ENCODE measurements around the gene CD163.
"Not testable (repeated sequence)": the region's sequence is repeated elsewhere in the genome, so short reads cannot be mapped to it uniquely, and the experiment has no call there.

Gene CD163

GRCh38 chr12:7503686-7504415, at the start of gene CD163:
TSS of gene CD163 (minus strand) at chr12:7503777. CDS start at chr12:7503690, 87 bp downstream.
- DNase-seq, result peak; percentile 77

DNA sequence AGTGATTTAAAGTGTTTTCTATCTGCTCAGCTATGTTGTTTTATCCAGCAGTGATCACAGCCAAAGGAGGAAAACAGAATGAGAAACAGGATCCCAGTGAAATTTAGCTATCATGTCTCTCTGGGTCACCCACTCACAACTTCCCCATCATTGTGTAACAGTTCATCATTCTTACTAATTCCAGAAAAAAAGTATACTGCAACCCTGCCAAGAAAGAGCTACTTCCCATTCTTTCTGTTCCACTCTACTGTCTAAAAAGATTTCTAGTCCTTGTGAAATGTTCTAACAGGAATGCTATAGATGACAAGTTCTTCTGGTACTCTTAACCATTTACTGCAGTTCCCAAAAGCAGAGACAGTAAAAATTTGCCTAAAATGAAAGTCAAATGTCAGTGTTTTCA, 39.2 kb upstream of the CD163 start:
- no peak for DNase-seq

DNA sequence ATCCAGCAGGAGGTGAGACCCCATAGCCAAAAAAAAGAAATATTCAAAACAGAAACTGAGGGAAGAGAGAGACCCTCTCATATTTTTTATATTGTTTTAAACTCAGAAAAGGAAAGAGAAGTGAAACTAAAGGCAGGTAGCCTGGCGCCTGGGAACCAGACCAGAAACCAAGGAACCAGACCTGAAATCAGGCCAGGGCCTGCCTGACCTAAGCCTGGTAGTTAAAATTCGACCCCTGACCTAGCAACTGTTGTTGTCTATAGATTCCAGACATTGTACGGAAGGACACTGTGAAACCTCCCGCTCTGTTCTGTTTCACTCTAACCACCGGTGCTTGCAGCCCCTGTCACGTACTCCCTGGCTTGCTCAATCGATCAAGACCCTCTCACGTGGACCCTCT, 38.5 kb upstream of the CD163 start:
- DNase-seq, result no peak

GRCh38 chr12:7514416-7514815, 10.8 kb upstream of the CD163 start:
- DNase-seq, result no peak

GRCh38 chr12:7512553-7512952, 9.0 kb upstream of the CD163 start:
- no peak for DNase-seq

DNA sequence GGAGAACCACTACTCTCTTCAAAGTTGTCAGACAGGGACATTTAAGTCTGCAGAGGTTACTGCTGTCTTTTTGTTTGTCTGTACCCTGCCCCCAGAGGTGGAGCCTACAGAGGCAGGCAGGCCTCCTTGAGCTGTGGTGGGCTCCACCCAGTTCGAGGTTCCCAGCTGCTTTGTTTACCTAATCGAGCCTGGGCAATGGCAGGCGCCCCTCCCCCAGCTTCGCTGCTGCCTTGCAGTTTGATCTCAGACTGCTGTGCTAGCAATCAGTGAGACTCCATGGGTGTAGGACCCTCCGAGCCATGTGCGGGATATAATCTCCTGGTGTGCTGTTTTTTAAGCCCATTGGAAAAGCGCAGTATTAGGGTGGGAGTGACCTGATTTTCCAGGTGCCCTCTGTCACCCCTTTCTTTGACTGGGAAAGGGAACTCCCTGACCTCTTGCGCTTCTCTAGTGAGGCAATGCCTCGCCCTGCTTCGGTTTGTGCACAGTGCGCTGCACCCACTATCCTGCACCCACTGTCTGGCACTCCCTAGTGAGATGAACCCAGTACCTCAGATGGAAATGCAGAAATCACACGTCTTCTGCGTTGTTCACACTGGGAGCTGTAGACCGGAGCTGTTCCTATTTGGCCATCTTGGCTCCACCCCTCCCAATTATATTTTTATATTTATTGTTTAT, 6.4 kb upstream of the CD163 start:
- DNase-seq, result not testable (repeated sequence)

DNA sequence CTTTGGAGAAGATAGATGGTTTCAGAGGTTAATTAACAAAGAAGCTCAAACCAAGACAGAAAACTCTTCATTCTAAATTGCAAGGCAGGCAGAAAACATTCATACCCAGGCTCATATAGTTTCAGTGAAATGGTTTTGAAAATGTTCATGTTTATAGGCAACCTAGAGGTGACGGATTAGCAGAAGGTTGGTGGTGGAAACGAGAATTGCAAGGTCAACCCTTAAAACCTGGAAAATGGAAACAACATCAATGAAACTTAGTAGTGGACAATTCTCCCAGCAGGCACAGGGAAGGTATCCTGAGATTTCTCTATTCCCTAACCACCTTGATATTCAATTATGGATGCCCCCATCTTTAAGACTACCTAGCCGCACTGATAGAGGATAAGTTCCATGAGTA, 965 bp downstream of the CD163 start:
- DNase-seq, result no peak

DNA sequence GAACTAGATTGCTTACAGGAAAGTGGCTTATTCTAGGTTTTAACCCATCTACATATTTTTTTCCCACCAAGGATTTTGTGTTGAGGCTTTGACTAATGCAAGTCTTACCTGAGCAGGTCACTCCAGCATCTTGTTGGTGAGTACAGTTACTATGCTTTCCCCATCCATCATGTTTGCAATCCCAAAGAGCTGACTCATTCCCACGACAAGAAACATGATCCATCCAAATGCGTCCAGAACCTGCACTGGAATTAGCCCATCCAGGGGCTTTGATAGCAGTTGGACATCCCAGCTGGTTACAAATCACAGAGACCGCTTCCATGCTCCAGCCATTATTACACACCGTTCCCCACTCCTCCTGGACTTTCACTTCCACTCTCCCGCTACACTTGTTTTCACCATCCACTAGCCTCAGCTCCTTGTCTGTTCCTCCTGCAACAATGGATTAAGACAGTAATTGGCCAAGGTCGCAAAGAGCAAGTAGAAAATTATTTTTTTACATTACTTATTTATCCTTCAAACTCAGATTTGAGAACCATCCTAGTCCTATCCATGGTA, 2.5 kb downstream of the CD163 start:
- DNase-seq, result no peak

DNA sequence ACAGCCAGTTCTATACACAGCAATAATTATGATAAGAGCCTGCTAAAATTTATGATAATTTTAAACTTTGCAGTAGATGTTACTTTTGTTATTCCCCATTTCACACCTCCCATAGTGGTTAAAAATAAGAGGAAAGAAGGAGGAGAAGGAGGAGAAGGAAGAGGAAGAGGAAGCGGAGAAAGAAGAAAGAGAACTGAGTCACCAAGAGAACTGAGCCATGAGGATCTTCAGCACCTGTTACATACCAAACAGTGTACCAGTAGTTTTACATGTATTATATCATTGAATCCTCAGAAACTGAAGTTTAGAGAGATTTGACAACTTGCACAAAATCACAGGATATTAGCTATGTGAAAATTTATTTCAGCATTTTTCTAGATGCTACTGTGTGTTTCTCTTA, 3.9 kb downstream of the CD163 start:
- no peak for DNase-seq

DNA sequence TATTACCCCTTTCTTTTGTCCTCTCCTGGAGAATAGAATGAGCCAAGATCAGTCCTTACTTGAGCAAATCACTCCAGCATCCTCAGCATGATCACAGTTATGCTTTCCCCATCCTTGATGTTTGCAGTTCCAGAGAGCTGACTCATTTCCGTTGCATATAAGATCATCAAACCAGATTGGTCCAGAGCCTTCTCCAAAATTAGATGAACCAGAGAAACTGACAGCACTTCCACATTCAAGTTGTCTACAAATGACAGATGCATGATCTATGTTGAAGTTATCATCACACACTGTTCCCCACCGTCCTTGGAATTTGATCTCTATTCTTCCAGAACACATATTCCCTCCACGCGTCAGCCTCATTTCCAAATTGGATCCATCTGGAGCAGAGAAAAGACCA, 4.8 kb downstream of the CD163 start:
- no peak for DNase-seq

DNA sequence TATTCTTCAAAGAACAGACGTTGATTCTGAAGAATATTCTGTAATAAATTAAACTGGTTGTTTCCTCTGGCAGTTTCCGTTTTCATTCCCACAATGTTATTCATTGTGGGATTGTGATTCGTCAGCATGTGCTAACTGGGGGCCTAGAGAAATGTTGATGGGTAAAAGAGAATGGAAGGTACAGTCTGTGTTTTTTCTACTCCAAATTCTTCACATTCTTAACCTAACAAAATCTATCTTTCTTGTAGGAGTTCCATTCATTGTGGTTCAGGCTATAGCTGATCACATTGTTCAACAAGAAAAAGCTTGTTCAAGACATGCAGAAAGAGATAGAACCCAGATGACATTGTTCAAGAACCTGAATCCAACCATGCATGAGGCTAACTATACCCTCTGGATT, 5.9 kb downstream of the CD163 start:
- DNase-seq, result no peak

DNA sequence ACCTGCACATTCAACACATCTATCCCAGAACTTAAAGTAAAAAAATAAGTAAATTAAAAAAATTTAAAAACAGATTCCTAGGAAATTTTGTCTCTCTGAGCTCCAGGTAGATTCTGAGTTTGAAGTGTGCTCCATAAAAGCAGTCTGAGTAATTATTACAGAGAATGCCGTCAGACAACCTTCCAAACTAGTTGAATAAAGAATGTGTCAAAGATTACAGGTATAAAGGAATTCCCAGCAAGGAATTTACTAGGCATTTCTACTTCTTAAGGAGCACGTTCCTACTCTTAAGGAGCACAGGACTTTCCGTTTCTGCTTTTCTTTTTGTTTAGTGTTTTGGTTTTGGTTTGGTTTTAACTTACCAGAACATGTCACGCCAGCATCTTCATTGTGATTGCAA, 7.1 kb downstream of the CD163 start:
- no peak for DNase-seq

DNA sequence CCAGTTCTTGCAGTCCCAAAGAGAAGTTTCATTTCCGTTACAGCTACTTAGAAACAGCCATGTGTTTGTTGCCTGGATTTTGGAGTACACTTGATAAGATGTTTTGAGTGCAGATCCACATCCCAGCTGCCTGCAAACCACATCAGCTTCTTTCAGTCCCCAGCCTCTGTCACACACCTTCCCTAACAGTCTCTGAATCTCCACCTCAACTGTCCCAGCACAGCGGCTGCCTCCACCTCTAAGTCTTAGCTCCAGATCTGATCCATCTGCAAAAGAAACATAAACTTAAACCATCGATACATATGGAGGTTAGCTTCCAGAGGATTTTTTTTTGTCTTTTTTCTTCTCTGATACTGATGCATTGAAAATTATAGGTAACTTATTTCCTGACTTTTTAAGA, 8.4 kb downstream of the CD163 start:
- DNase-seq, result no peak

GRCh38 chr12:7493006-7493405, 10.6 kb downstream of the CD163 start:
- DNase-seq, result no peak

DNA sequence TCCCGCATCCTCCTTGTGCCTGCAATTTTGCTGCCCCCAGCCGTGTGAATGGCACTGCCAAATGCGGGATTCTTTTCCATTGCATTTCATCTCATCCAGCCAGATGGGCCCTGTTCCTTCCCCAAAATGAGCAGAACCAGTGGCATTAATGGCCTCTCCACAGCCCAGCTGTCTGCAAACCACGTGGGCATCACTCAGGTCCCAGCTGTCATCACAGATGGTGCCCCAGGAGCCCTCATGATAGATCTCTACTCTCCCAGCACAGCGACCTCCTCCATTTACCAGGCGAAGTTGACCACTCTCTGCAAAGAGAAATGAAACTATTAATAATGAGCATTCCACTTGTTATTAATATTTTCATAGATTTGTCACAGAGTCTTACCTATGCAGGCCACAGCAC, 17.1 kb downstream of the CD163 start:
- DNase-seq, result no peak

DNA sequence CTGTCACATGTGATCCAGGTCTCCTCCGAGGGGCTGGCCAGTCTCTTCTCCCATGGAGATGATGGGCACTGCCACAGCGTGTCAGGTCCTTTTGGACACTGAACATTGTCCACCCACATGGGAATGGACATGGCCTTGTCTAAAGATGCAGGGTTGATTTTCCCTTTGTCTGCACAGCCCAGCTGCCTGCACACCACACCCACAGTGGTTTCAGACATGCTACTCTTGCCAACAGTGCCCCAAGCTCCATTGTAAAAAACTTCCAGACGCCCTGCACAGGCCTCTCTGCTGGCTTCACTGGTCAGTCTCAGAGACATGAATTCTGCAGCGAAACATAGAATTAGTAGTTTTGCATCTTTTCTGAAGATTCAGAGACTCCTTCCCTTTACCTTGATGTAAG, 18.5 kb downstream of the CD163 start:
- no peak for DNase-seq

- DNase-seq, result no peak
These were observed 20.2 kb downstream of the CD163 start for GRCh38 chr12:7483343-7483742.

- no peak for DNase-seq
These were observed 23.8 kb downstream of the CD163 start for GRCh38 chr12:7479771-7480170.

DNA sequence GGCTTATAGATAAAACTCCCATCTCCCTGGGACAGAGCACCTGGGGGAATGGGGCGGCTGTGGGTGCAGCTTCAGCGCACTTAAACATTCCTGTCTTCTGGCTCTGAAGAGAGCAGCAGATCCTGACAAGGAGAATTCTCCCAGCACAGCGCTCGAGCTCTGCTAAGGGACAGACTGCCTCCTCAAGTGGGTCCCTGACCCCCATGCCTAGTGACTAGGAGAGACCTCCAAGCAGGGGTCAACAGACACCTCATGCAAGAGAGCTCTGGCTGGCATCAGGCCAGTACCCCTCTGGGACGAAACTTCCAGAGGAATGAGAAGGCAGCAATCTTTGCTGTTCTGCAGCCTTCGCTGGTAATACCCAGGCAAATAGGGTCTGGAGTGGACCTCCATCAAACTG, 31.5 kb downstream of the CD163 start:
- DNase-seq, result no peak

- no peak for DNase-seq
These were observed 43.0 kb downstream of the CD163 start for GRCh38 chr12:7460375-7461259.

DNA sequence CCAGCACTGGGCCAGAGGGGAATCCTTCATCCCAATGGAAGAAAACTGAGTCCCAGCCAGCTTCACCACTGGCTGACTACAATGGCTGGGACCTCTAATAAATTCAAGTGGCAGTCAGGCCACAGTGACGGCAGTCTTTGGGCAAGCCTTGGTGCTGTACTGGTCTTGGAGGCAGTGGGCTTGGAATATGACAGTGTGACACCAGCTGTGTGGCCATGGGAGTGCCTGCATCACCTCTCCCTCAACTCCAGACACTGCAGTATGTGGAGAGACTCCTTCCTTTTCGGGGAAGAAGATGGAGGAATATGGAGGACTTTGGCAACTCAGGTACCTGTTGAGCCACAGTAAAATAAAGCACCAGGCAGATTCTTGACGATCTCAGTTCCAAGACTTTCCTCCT, 43.6 kb downstream of the CD163 start:
- DNase-seq, result no peak

- no peak for DNase-seq
These were observed 51.8 kb downstream of the CD163 start for GRCh38 chr12:7451756-7452155.

- no peak for DNase-seq
These were observed 52.9 kb downstream of the CD163 start for GRCh38 chr12:7450667-7451066.

DNA sequence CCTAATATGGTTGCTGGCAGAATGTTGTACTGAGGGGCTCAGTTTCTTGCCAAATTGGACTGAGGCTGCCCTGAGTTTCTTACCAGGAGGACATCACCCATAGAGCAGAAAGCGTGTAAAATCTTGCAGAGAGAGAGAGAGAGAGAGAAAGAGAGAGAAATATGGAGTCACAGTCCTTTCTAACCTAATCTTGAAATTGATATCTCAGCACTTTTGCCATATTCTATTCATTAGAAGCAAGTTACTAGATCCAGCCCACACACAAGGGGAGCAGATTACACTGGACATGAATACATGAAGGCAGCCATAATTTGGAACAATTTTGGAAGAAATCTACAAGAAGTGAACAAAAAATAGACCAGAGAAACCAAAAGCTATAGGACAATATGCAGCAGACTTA, 55.5 kb downstream of the CD163 start:
- no peak for DNase-seq
